ACC112 (cell line): ENCODE data around the gene CALN1.
"Not testable (repeated sequence)": the region's sequence is repeated elsewhere in the genome, so short reads cannot be mapped to it uniquely, and the experiment has no call there.

Source experiments
- H2AFZ ChIP-seq: fragments of 200-600 bp; sonication (generic); one replicate; pipeline ENCODE4 v1.6.0; 2017; ENCODE audit warnings: antibody characterized with exemption, low read length; ENCODE audit not compliant: unreplicated experiment
- H3K27ac ChIP-seq: fragments of 200-600 bp; sonication (generic); 2 replicates; pipeline ENCODE4 v1.5.1; 2014; ENCODE audit warnings: low read depth, mild to moderate bottlenecking, antibody characterized with exemption, low read length, moderate library complexity
- H3K27me3 ChIP-seq: fragments of 200-600 bp; sonication (generic); 2 replicates; pipeline ENCODE4 v1.6.1; 2014; ENCODE audit warnings: mild to moderate bottlenecking, antibody characterized with exemption, low read length, moderate library complexity, mixed read lengths; ENCODE audit not compliant: insufficient read depth
- H3K36me3 ChIP-seq: fragments of 200-600 bp; sonication (generic); 2 replicates; pipeline ENCODE4 v1.6.1; 2016; ENCODE audit warnings: mild to moderate bottlenecking, antibody characterized with exemption, low read length, moderate library complexity, mixed read lengths; ENCODE audit not compliant: insufficient read depth
- H3K4me1 ChIP-seq: fragments of 200-600 bp; sonication (generic); one replicate; pipeline ENCODE4 v1.6.1; 2016; ENCODE audit warnings: low read length, mixed read lengths; ENCODE audit not compliant: insufficient read depth, unreplicated experiment, control insufficient read depth
- H3K4me3 ChIP-seq: fragments of 200-600 bp; sonication (generic); 2 replicates; pipeline ENCODE4 v1.5.1; 2014; ENCODE audit warnings: mild to moderate bottlenecking, low read depth, low read length
- H3K79me2 ChIP-seq: fragments of 200-600 bp; sonication (generic); one replicate; pipeline ENCODE4 v1.6.0; 2016; ENCODE audit warnings: low read length; ENCODE audit not compliant: control insufficient read depth, unreplicated experiment, insufficient read depth

Gene CALN1

DNA sequence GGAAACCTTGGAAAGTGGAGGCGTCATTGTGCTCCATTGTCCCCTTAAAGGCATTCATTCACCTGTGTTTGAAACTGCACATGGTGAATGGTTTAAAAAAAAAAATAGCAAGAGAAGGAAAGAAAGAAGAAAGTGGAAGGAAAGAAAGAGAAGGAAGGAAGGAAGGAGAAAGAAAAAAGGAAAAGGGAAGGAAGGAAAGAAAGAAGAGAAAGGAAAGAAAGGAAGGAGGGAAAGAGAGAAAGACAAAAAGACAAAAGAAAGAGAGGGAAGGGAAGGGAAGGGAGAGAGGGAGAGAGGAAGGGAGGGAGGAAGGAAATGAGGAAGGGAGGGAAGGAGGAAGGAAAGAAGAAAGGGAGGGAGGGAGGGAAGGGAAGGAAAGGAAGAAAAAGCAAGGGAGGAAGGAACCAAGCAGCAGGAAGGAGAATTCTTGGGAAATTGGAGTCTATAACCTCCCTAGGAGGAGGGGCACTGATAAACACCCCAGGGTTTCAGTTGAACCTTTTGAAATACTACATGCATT lies 66.9 kb downstream of the CALN1 start:
- Histone ChIP-seq H3K4me3 (no peak overlapping the region), H3K27me3 (no peaks in the 10 kb centered on the region), H3K36me3 (no peaks in the 10 kb centered on the region), H3K4me1 (no peaks in the 10 kb centered on the region), H3K79me2 (no peaks in the 10 kb centered on the region), H3K27ac (no peak overlapping the region), H2AFZ (no peak overlapping the region)

DNA sequence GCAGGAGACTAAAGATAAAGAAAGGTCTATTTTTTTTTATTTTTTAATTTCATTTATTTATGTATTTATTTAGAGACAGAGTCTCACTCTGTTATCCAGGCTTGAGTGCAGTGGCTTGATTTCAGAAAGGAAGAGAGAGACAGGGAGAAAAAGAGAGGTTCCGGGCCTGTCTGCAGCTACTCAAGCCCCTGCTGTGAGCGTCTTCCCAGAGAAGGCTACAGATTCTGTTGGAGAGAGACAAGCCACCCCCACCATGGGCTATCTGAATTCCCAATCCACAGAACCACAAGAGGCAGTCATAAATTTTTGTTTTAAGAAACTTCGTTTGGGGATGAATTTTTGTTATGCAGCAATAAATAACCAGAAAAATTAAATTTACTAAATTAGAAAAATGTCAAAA lies 68.1 kb downstream of the CALN1 start:
- Histone ChIP-seq H3K27me3 (no peaks in the 10 kb centered on the region), H3K36me3 (no peaks in the 10 kb centered on the region), H3K79me2 (no peaks in the 10 kb centered on the region), H3K4me1 (no peaks in the 10 kb centered on the region), H2AFZ (no peak overlapping the region), H3K4me3 (no peak overlapping the region), H3K27ac (no peak overlapping the region)

DNA sequence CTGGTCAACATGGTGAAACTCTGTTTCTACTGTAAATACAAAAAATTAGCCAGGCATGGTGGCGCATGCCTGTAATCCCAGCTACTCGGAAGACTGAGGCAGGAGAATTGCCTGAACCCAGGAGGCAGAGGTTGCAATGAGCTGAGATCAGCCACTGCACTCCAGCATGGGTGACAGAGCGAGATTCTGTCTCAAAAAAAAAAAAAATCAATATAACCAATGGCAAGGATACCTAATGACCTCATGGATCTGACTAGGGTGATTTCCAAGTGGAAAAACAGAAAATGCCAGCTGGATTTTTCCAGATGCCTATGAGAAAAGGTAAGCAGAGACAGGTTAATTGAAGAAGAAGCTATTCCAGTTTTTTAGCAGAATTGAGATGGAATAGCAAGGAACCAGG lies 68.8 kb downstream of the CALN1 start:
- not testable (repeated sequence) for H3K27me3 ChIP-seq, H3K4me1 ChIP-seq, H3K79me2 ChIP-seq, H3K36me3 ChIP-seq, H3K4me3 ChIP-seq, H3K27ac ChIP-seq, H2AFZ ChIP-seq

- H2AFZ ChIP-seq: no peak overlapping the region
- H3K27ac ChIP-seq: no peak overlapping the region
- no peaks in the 10 kb centered on the region for H3K79me2 ChIP-seq
- H3K27me3 ChIP-seq: peaks cover 37% of the 10 kb centered on the region
- H3K36me3 ChIP-seq: no peaks in the 10 kb centered on the region
- no peak overlapping the region for H3K4me3 ChIP-seq
- H3K4me1 ChIP-seq: no peaks in the 10 kb centered on the region
Measured at GRCh38 chr7:72337390-72338167, 74.6 kb downstream of the CALN1 start.

GRCh38 chr7:72336632-72337389 lies 75.3 kb downstream of the CALN1 start:
- Histone ChIP-seq H3K4me1 (no peaks in the 10 kb centered on the region), H3K36me3 (no peaks in the 10 kb centered on the region), H3K4me3 (no peak overlapping the region), H3K27me3 (peaks cover 37% of the 10 kb centered on the region), H2AFZ (no peak overlapping the region), H3K79me2 (no peaks in the 10 kb centered on the region), H3K27ac (no peak overlapping the region)

DNA sequence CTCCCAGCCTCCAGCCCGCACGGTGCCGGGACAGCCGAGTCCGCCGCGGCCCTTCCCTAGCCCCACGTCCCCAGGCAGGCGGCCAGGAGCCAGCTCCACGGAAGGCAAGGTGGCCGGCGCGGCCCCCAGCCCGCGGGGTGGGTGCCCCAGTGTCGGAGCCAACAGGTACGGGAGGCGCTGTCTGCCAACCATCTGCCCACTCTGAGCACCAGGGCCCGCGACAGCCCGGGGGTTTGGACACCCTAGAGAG lies 75.8 kb downstream of the CALN1 start:
- no peak overlapping the region for H2AFZ ChIP-seq
- H3K36me3 ChIP-seq: no peaks in the 10 kb centered on the region
- H3K4me1 ChIP-seq: no peaks in the 10 kb centered on the region
- no peak overlapping the region for H3K27ac ChIP-seq
- H3K4me3 ChIP-seq: no peak overlapping the region
- no peaks in the 10 kb centered on the region for H3K79me2 ChIP-seq
- H3K27me3 ChIP-seq: peaks cover 37% of the 10 kb centered on the region

- H3K36me3 ChIP-seq: no peaks in the 10 kb centered on the region
- peaks cover 37% of the 10 kb centered on the region for H3K27me3 ChIP-seq
- H2AFZ ChIP-seq: no peak overlapping the region
- H3K27ac ChIP-seq: no peak overlapping the region
- no peaks in the 10 kb centered on the region for H3K4me1 ChIP-seq
- no peaks in the 10 kb centered on the region for H3K79me2 ChIP-seq
- H3K4me3 ChIP-seq: no peak overlapping the region
Measured at GRCh38 chr7:72335561-72336381, 76.4 kb downstream of the CALN1 start.

DNA sequence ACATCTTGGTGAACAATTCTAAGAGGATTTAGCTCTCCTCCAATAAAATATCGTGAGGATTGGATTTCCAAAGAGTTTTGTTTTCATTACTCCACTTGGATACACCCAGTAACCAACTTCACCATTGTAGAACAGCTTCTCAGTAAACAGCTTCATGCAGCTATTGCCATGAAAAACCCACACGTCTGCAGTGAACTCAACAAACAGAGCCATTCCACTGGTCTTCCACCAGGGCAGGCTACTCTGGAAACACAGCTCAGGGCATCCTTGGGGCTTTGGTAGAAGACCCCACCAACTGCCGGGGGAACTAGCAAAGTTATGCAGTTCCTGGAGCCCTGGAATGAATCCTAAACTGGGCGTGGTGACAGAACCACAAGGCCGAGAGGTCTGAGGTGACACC lies 77.4 kb downstream of the CALN1 start:
- no peak overlapping the region for H2AFZ ChIP-seq
- H3K36me3 ChIP-seq: no peaks in the 10 kb centered on the region
- H3K79me2 ChIP-seq: no peaks in the 10 kb centered on the region
- H3K4me1 ChIP-seq: no peaks in the 10 kb centered on the region
- H3K27me3 ChIP-seq: peaks cover 37% of the 10 kb centered on the region
- H3K27ac ChIP-seq: no peak overlapping the region
- H3K4me3 ChIP-seq: no peak overlapping the region

DNA sequence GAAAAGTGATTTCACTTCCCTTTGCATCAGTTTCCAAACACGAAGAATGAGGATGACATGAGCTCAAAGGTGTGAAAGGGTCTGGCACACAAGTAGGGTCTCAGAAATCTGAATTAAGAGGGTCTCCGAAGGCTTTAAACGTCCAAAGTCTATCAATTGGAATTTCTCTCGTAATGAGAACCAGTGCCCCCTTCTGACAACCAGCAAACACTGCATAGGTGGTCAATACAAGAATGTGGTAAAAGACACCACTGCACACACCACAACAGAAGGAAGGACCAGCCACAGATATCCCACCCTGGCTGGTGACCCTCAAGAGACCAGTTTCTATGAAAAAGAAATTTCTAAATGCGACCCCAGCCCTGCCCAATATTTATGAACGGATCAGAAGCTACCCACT lies 78.1 kb downstream of the CALN1 start:
- Histone ChIP-seq H3K36me3 (no peaks in the 10 kb centered on the region), H3K27ac (no peak overlapping the region), H3K4me1 (no peaks in the 10 kb centered on the region), H3K4me3 (no peak overlapping the region), H2AFZ (no peak overlapping the region), H3K27me3 (peaks cover 37% of the 10 kb centered on the region), H3K79me2 (no peaks in the 10 kb centered on the region)

GRCh38 chr7:72326811-72327210 lies 85.3 kb downstream of the CALN1 start:
- Histone ChIP-seq H3K36me3 (no peaks in the 10 kb centered on the region), H3K79me2 (no peaks in the 10 kb centered on the region), H3K27me3 (no peaks in the 10 kb centered on the region), H2AFZ (no peak overlapping the region), H3K4me1 (no peaks in the 10 kb centered on the region), H3K27ac (no peak overlapping the region), H3K4me3 (no peak overlapping the region)
